Osteocyte (in vitro differentiated cells): ENCODE results near the gene LY86. TPM values are rescaled to one million over a fixed set of nuclear protein-coding genes. Genes with fewer than 3 reads are reported as not detected.

Experiments used
- DNase-seq: peaks from one replicate; pipeline ENCODE4 v3.0.0; 2021; ENCODE audit warnings: mixed read lengths; ENCODE audit not compliant: unreplicated experiment; ENCODE audit errors: extremely low spot score
- H3K27ac Mint-ChIP-seq: one replicate; pipeline ENCODE4 v1.8.0; 2021; ENCODE audit warnings: mild to moderate bottlenecking, mixed read lengths; ENCODE audit not compliant: unreplicated experiment
- H3K27me3 Mint-ChIP-seq: one replicate; pipeline ENCODE4 v1.8.0; 2021; ENCODE audit warnings: mixed read lengths; ENCODE audit not compliant: unreplicated experiment
- H3K36me3 Mint-ChIP-seq: one replicate; pipeline ENCODE4 v1.8.0; 2021; ENCODE audit warnings: mixed read lengths; ENCODE audit not compliant: unreplicated experiment
- H3K4me1 Mint-ChIP-seq: one replicate; pipeline ENCODE4 v1.8.0; 2021; ENCODE audit warnings: mixed read lengths; ENCODE audit not compliant: unreplicated experiment
- H3K4me3 Mint-ChIP-seq: one replicate; pipeline ENCODE4 v1.8.0; 2021; ENCODE audit warnings: mild to moderate bottlenecking, moderate library complexity, mixed read lengths; ENCODE audit not compliant: unreplicated experiment
- H3K9me3 Mint-ChIP-seq: one replicate; pipeline ENCODE4 v1.8.0; 2021; ENCODE audit warnings: mixed read lengths; ENCODE audit not compliant: unreplicated experiment
- CTCF ChIP-seq: fragments of 200-600 bp; sonication (generic); IDR thresholded peaks from 2 replicates; pipeline ENCODE4 v1.5.0; 2021; ENCODE audit warnings: antibody characterized with exemption, mild to moderate bottlenecking, moderate library complexity
- total RNA-seq: library from RNA; stranded (reverse); gene quantifications from 2 replicates; pipeline ENCODE4 v1.2.1, GENCODE V29; 2021

LY86 gene
- total RNA-seq, 1 donor from 2014 or later = not detected

GRCh38 chr6:6633898-6634734 is 45.6 kb downstream of the LY86 start:
- H3K36me3 Mint-ChIP-seq = no peaks in the 10 kb centered on the region
- no peaks in the 10 kb centered on the region for H3K9me3 Mint-ChIP-seq
- no peak overlapping the region for H3K4me3 Mint-ChIP-seq
- H3K4me1 Mint-ChIP-seq = no peaks in the 10 kb centered on the region
- DNase-seq = no peak
- no peak overlapping the region for H3K27ac Mint-ChIP-seq
- TF ChIP-seq CTCF = no peak
- peaks cover 7% of the 10 kb centered on the region for H3K27me3 Mint-ChIP-seq

- Mint-ChIP-seq H3K4me3 (no peak overlapping the region), H3K9me3 (no peaks in the 10 kb centered on the region), H3K4me1 (no peaks in the 10 kb centered on the region), H3K36me3 (no peaks in the 10 kb centered on the region), H3K27ac (no peak overlapping the region), H3K27me3 (peaks cover 7% of the 10 kb centered on the region)
- DNase-seq = no peak
- no peak for TF ChIP-seq CTCF
Observed at GRCh38 chr6:6634735-6635075, 46.2 kb downstream of the LY86 start.

- Mint-ChIP-seq H3K36me3 (no peaks in the 10 kb centered on the region), H3K9me3 (no peaks in the 10 kb centered on the region), H3K27me3 (peaks cover 7% of the 10 kb centered on the region), H3K4me3 (no peak overlapping the region), H3K27ac (no peak overlapping the region), H3K4me1 (no peaks in the 10 kb centered on the region)
- no peak for DNase-seq
- TF ChIP-seq CTCF = no peak
Observed at GRCh38 chr6:6635291-6635690, 46.8 kb downstream of the LY86 start.

GRCh38 chr6:6635869-6636268 is 47.3 kb downstream of the LY86 start:
- TF ChIP-seq CTCF = no peak
- Mint-ChIP-seq H3K27me3 (peaks cover 7% of the 10 kb centered on the region), H3K9me3 (no peaks in the 10 kb centered on the region), H3K4me3 (no peak overlapping the region), H3K4me1 (no peaks in the 10 kb centered on the region), H3K36me3 (no peaks in the 10 kb centered on the region), H3K27ac (no peak overlapping the region)
- no peak for DNase-seq

- Mint-ChIP-seq H3K4me1 (no peaks in the 10 kb centered on the region), H3K9me3 (no peaks in the 10 kb centered on the region), H3K36me3 (no peaks in the 10 kb centered on the region), H3K4me3 (no peak overlapping the region), H3K27ac (no peak overlapping the region), H3K27me3 (no peaks in the 10 kb centered on the region)
- DNase-seq = no peak
- TF ChIP-seq CTCF = no peak
Observed at GRCh38 chr6:6639572-6639971, 51.1 kb downstream of the LY86 start.
